Measurements from ENCODE around the gene AVPR1B. TPM values are rescaled to one million over a fixed set of nuclear protein-coding genes. Genes with fewer than 3 reads are reported as not detected.
A peak's percentile ranks its signal among the peaks of the same experiment; 100 is the strongest.

AVPR1B gene
- total RNA-seq, 1 experiment from 2014 or later, result not detected

GRCh38 chr1:206107168-206107544 is 10.0 kb downstream of the AVPR1B start:
- H3K4me3 ChIP-seq (ENCODE audit: low read depth in 2 of 2, low read length in 2 of 2), result no peak overlapping the region
- DNase-seq (ENCODE audit: low read depth, low spot score) (no peak), ATAC-seq (peak; percentile 23; the same call in 1 of the 2 replicates)
- POLR2A ChIA-PET, result no interaction called here
- no peaks in the 10 kb centered on the region; the same call in 1 of the 2 replicates for H3K27me3 ChIP-seq (ENCODE audit: control insufficient read depth, insufficient read depth, low read length)
- no peak overlapping the region for H3K27ac ChIP-seq (ENCODE audit: low read length)
- no peaks in the 10 kb centered on the region for H3K9me3 ChIP-seq (ENCODE audit: control insufficient read depth, insufficient read depth, low read depth, low read length)
- in situ Hi-C loops (cut with HindIII; ENCODE audit: low pct_unique_long_range_greater_than_20kb, low sequenced_read_pairs) (no loop called here), intact Hi-C loops (cut with micrococcal nuclease; ENCODE audit: unreplicated experiment) (loop anchor here (1.0 to 5.0 kb wide), 2 partner anchors 123 to 190 kb away; no protein-coding TSS in a partner anchor)
- CTCF ChIA-PET, result interaction anchor here (1.1 to 2.5 kb wide), 4 partner anchors 77 to 130 kb away, joined by 3 to 22 read pairs (median 7); no protein-coding TSS in a partner anchor
- TF ChIP-seq TCF7L2 (IDR thresholded peaks at IDR 0.05; ENCODE audit: low read depth, low read length), result no peak
- no peak for TF ChIP-seq POLR2AphosphoS5 (IDR thresholded peaks at IDR 0.05; ENCODE audit: low read depth, low read length)
- no peak for TF ChIP-seq REST (IDR thresholded peaks at IDR 0.05; ENCODE audit: insufficient read depth in 1 of 2, low read depth in 2 of 2, low read length in 1 of 2)
- no peak for TF ChIP-seq CTCF (IDR thresholded peaks at IDR 0.05)
- no peak for TF ChIP-seq SIN3A (IDR thresholded peaks at IDR 0.05; ENCODE audit: borderline replicate concordance, insufficient read depth, low read depth, low read length)
- no peaks in the 10 kb centered on the region for H3K36me3 ChIP-seq (ENCODE audit: control insufficient read depth, insufficient read depth, low read length)
- no TSS peak for BruUV-seq (replicated peaks)
- H3K4me1 ChIP-seq (ENCODE audit: control insufficient read depth, insufficient read depth, low read length), result no peaks in the 10 kb centered on the region

- peak; percentile 52 for DNase-seq (ENCODE audit: low read depth, low spot score)
- no peaks in the 10 kb centered on the region; the same call in 1 of the 2 replicates for H3K27me3 ChIP-seq (ENCODE audit: control insufficient read depth, insufficient read depth, low read length)
- in situ Hi-C loops (cut with HindIII; ENCODE audit: low pct_unique_long_range_greater_than_20kb, low sequenced_read_pairs), result no loop called here
- CTCF ChIA-PET, result interaction anchor here (1.1 to 2.5 kb wide), 4 partner anchors 76 to 129 kb away, joined by 3 to 22 read pairs (median 7); no protein-coding TSS in a partner anchor
- H3K27ac ChIP-seq (ENCODE audit: low read length), result no peak overlapping the region
- TF ChIP-seq REST (IDR thresholded peaks at IDR 0.05; ENCODE audit: insufficient read depth in 1 of 2, low read depth in 2 of 2, low read length in 1 of 2) (no peak), POLR2AphosphoS5 (IDR thresholded peaks at IDR 0.05; ENCODE audit: low read depth, low read length) (no peak), TCF7L2 (IDR thresholded peaks at IDR 0.05; ENCODE audit: low read depth, low read length) (no peak), SIN3A (IDR thresholded peaks at IDR 0.05; ENCODE audit: borderline replicate concordance, insufficient read depth, low read depth, low read length) (no peak), CTCF (IDR thresholded peaks at IDR 0.05) (peak; percentile 91)
- H3K36me3 ChIP-seq (ENCODE audit: control insufficient read depth, insufficient read depth, low read length), result no peaks in the 10 kb centered on the region
- no peaks in the 10 kb centered on the region for H3K9me3 ChIP-seq (ENCODE audit: control insufficient read depth, insufficient read depth, low read depth, low read length)
- POLR2A ChIA-PET, result no interaction called here
- no TSS peak for BruUV-seq (replicated peaks)
- peak; percentile 93 for ATAC-seq
- no peak overlapping the region for H3K4me3 ChIP-seq (ENCODE audit: low read depth in 2 of 2, low read length in 2 of 2)
- intact Hi-C loops (cut with micrococcal nuclease; ENCODE audit: unreplicated experiment), result loop anchor here (1.0 to 5.0 kb wide), 3 partner anchors 76 to 189 kb away; no protein-coding TSS in a partner anchor
- no peaks in the 10 kb centered on the region for H3K4me1 ChIP-seq (ENCODE audit: control insufficient read depth, insufficient read depth, low read length)
Observed at GRCh38 chr1:206106328-206107167, 10.6 kb downstream of the AVPR1B start.
